GM12864 (cell line): Measurements from ENCODE around the gene OGFOD3.
A peak's percentile ranks its signal among the peaks of the same experiment; 100 is the strongest.

Source experiments
- DNase-seq: peaks from one replicate; pipeline ENCODE4 v3.0.0-alpha.2; 2011; ENCODE audit warnings: low read depth
- H3K4me3 ChIP-seq: 2 replicates; pipeline ENCODE4 v1.5.1; 2011; ENCODE audit warnings: mild to moderate bottlenecking, low read depth, low read length, control low read depth
- TF ChIP-seq, protein P1 (sequence below): IDR thresholded peaks from 2 replicates; pipeline ENCODE4 v1.5.1; 2011; ENCODE audit warnings: low read depth, mild to moderate bottlenecking, moderate library complexity, low read length, control low read depth, inconsistent platforms; ENCODE audit errors: missing control alignments

The OGFOD3 gene

DNA sequence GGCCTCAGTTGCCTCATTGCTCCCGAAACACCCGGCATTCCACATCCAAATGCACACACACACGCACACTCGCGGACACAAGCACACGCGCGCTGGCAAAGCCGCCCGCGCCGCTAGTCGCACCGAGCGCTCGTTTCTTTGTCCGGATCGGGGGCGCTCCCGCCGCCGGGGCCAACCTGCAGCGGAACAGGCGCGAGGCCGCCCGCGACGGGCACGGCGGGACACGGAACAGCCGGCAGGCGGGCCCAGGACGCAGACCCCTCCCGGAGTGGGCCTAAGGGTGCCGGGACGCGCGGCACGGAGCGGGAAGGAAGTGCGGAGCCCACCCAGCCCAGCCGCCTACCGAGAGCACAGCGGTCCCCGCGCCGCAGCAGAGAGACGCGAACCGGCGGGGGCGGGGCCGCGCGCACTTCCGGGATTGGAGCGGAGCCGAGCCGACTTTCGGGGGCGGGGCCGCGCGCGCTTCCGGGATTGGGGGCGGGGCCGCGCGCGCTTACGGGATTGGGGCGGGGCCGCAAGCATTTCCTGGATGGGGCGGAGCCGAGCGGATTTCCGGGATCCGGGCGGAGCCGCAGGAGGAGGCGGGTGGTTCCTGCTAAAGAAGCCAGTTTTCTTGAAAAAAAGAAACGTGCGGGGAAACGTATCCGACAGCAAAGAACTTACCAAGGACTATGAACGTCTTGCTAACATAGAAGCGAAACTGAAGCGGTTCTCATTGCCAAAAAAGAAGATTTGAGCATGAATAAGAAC, 32.1 kb upstream of the OGFOD3 start, which contains the start of gene CYBC1:
Gene CYBC1 (minus strand): TSS at position 396 of the 750 bp plus-strand sequence. CDS start 1,498 bp downstream, outside the sequence.
- DNase-seq = peak; percentile 80
- TF ChIP-seq, protein P1, sequence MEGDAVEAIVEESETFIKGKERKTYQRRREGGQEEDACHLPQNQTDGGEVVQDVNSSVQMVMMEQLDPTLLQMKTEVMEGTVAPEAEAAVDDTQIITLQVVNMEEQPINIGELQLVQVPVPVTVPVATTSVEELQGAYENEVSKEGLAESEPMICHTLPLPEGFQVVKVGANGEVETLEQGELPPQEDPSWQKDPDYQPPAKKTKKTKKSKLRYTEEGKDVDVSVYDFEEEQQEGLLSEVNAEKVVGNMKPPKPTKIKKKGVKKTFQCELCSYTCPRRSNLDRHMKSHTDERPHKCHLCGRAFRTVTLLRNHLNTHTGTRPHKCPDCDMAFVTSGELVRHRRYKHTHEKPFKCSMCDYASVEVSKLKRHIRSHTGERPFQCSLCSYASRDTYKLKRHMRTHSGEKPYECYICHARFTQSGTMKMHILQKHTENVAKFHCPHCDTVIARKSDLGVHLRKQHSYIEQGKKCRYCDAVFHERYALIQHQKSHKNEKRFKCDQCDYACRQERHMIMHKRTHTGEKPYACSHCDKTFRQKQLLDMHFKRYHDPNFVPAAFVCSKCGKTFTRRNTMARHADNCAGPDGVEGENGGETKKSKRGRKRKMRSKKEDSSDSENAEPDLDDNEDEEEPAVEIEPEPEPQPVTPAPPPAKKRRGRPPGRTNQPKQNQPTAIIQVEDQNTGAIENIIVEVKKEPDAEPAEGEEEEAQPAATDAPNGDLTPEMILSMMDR = no peak
- peak within 1 kb of the TSS; percentile 59 for H3K4me3 ChIP-seq

DNA sequence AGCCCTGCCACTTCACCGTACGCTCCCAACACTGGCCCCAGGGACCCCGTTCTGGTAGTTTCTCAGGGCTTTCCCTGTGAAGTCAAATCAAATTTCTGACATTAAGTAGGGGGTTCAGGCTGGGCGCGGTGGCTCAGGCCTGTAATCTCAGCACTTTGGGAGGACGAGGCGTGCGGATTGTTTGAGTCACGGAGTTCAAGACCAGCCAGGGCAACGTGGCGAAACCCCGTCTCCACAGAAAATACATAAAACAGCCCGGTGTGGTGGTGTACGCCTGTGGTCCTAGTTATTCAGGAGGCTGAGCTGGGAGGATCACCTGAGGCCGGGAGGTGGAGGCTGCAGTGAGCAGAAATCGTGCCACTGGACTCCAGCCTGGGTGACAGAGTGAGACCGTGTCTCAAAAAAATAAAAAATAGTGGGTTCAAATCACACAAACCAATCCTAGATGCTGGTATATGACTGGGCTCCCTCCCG, 31.5 kb upstream of the OGFOD3 start:
- H3K4me3 ChIP-seq = peak overlapping the region; percentile 59
- TF ChIP-seq, protein P1 = no peak
- no peak for DNase-seq

DNA sequence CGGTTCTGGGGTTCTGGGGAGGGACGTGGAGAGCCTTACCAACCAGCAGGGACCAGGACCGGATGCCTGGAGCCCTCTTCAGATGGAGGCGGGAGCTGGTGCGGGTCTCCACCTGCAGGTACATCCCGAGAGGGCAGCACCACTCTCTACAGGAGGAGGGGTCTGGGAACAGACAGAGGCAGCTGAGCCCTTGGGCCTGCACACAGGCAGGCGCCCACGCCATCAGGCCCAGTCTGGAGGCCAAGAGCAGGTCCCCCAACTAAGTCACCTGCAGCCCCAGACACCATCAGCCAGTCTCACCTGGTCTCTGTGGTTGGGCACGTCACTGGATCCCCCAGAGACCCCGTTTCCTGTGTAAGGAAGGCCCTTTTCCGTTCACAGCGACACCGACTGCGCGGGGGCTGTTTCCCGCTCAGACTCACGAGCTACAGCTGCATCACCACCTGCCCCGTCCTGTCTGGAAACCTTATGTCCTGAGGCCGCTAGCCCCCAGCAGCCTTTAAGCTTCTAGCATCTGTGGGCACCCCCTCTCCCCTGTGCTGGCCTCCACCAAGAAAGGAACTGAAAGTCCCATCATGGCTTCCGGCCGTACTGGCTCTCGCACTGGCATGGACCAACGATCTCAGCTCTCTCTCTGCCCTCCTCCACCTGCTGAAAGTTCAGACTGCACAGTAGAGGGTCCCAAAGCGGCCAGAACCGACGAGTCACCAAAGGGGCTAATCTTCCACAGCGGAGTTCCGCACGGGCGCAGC, 30.9 kb upstream of the OGFOD3 start:
- TF ChIP-seq, protein P1 = no peak
- DNase-seq = peak; percentile 75
- H3K4me3 ChIP-seq = peak overlapping the region; percentile 59

DNA sequence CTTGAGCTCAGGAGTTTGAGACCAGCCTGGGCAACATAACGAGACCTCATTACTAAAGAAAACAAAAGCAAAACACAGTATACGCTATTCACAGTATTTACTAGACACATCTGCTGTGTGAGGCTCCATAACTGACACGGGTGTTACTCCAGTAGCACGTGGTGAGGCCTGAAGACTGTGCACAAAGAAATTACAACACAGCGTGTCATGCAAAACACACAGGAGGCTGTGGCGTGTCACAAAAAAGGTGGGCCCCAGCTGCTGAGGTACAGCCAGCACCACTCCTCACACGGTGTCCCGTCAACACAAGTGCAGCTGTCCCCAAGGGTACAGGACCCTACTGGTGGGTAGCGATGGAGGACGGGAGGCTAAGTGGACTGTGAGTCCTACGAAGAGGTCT, 29.5 kb upstream of the OGFOD3 start:
- TF ChIP-seq, protein P1 = no peak
- no peak for DNase-seq
- peak overlapping the region; percentile 38 for H3K4me3 ChIP-seq

DNA sequence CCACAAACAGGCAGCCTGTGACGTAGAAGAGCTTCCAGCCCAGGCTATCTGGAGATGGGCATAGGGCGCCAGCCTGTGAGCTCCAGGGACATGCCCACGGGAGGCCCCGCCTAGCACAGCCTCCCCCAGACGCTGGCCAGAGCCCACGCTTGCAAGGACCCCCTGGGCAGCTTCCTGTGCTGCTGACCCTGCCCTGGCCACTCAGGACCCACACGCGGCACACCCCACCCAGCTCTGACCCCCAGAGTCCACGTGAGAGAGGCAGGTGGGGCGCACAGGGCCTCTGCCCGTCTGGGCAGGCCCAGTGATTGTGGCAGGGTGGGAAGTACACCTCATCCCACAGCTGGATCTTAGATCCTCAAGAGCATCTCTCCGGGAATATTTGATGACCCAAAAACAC, 28.3 kb upstream of the OGFOD3 start:
- TF ChIP-seq, protein P1 = no peak
- no peak for DNase-seq

DNA sequence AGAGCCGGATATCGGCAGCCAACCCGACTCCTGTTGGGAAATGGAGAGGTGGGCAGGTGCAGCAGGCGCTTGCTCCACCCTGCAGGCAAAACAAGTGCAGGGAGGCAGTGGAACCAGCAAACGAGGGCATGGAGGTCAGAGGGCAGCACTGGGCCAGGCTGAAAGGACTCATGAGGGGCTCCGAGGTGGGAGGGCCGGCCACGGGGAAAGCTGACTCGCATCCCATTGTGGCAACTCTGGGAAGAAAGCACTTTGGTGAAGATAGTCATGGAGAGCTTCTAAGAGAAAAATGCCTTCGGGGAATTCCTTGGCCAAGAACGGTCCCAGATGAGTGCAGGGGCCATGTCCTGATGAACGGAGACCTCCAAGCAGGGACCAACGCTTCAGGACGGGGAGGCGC, 27.7 kb upstream of the OGFOD3 start:
- no peak overlapping the region for H3K4me3 ChIP-seq
- TF ChIP-seq, protein P1 = no peak
- no peak for DNase-seq

More for the DNA sequence above, 28.3 kb upstream of the OGFOD3 start:
- no peak overlapping the region for H3K4me3 ChIP-seq

DNA sequence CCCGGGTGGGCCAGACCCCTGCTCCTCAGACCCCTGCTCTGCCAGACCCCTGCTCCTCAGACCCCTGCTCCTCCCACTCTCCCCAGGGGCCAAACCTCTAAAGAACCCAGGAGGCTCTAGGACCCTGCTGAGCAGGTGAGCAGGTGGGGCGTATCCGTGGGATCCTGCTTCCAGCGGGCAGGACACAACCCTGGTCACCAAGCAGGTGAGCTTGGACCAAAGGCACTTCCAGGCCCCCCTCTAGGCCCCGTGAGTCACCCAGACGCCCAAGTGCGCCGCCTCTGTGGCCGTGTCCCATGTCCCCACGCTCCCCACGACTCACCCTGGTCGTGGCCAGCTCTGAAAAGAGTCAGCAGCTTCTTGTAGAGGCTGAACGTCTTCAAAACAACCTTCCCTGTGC, 27.2 kb upstream of the OGFOD3 start:
- no peak overlapping the region for H3K4me3 ChIP-seq
- no peak for DNase-seq

More for the DNA sequence above, 27.2 kb upstream of the OGFOD3 start:
- TF ChIP-seq, protein P1 = no peak
